Kidney tubule cell (primary cell): ENCODE results near the gene ST8SIA6.
"Not testable (repeated sequence)": the region's sequence is repeated elsewhere in the genome, so short reads cannot be mapped to it uniquely, and the experiment has no call there.

Experiments
- DNase-seq: peaks from one replicate; pipeline ENCODE4 v3.0.0-alpha.2; 2018; ENCODE audit warnings: low spot score

Gene ST8SIA6, protein sequence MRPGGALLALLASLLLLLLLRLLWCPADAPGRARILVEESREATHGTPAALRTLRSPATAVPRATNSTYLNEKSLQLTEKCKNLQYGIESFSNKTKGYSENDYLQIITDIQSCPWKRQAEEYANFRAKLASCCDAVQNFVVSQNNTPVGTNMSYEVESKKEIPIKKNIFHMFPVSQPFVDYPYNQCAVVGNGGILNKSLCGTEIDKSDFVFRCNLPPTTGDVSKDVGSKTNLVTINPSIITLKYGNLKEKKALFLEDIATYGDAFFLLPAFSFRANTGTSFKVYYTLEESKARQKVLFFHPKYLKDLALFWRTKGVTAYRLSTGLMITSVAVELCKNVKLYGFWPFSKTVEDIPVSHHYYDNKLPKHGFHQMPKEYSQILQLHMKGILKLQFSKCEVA

DNA sequence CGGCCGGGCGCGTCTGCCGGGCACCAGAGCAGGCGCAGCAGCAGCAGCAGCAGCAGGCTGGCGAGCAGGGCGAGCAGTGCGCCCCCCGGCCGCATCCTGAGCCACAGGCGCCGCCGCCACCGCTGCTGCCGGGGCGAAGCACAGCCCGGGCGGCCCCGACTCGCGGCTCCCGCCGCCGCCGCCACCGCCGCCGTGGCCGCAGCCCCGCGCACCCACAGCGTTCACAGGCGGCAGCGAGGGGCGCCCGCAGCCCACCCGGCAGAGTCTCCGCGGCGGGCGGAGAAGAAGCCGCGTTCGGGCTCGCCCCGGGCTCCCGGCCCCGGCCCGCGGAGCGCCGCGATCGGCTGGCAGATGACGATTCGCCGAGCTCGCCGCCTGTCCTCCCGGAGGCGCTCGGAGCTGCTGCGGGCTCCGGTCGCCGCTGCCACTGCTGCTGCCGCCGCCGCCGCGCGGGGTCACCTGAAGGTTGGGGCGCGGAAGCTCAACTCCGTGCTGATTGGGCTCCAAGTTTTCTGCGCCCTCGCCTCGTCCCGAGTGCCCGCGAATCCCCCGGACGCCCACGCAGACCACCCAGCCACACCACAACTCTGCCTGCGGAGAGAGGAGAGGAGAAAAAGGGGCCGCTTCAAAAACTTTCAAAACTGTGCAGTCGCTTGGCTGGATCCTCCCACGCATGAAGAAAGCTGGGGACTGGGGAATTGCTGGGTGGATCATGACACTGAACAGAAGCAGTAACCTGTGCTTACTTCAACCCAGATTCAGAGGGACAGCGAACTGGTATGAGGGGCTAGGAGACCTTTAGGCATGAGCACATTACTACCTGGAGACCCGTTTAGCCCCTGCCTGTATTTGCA, at the start of gene ST8SIA6:
Gene ST8SIA6, minus strand, starts transcription at position 435 of the 854 bp plus-strand sequence. Its CDS starts 340 bp downstream, at position 95.
- DNase-seq = peak; percentile 46

DNA sequence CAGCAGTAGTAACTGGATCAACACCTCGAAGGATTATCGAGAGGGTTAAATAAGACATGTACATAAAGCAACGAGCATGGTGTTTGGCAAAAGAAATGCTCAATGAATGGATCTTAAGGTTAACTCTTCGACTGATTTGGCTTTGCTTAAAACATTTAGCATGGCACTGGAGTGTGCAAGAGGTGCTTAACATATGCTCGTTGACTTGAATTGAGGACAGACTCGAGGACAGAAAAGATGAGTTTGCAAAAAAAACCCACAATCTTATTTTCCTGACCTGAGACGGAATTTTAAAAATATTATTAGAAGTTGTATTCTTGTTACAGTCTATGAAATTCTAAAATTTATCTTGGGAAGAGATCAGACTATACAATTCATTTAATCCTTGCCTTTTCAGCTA, 49.4 kb upstream of the ST8SIA6 start:
- DNase-seq = no peak

DNA sequence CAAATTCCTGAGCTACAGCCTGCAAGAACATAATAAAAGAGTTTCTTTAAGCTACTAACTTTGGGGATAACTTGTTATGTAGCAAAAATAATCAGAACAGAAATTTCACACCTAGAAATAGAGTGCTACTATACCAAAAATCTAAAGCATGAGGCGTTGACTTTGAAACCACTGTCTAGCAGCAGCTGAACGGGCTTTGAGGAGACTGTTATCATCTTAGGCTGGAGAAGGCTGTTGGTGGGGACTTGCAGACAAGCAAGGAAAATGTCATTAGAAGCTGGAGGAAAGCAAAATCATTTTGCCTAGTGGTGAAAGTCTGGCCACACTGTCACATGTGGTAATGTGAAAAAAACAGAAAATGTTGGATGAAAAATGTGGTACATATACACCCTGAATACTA, 48.4 kb upstream of the ST8SIA6 start:
- no peak for DNase-seq

DNA sequence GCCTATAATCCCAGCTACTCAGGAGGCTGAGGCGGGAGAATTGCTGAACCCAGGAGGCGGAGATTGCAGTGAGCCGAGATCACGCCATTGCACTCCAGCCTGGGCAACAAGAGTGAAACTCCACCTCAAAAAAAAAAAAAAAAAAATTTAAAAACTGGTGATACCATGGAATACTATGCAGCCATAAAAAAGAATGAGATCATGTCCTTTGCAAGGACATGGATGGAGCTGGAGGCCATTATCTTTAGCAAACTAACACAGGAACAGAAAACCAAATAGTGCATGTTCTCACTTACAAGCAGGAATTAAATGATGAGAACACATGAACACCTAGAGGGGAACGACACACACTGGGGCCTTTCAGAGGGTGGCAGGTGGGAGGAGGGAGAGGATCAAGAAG, 44.6 kb upstream of the ST8SIA6 start:
- DNase-seq = not testable (repeated sequence)

DNA sequence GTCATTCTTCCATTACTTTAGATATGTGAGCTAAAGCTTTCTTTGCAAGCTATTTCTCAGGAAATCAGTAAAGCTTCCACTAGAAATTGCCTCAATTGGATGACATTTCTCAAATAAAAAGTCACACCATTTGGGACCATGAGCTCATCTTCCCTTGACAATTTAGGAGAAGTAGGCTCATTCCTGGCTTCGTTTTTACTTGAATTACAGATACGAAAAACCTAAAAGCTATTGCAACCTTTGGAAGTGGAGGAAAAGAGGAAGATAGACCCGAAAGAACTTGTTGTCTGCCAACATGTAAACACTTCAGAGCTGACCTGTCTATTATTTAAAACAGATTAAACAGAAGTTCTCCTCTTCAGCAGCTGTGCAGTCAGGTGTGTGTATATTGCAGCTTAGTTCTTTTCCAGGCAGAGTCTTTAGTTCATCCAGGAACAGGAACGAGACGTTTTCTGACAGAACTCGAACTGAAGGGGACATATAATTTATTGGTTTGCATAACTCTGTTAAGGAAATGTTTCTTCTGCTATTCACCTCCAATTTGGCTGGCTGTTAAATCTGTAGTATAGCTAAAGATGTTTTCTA, 43.1 kb upstream of the ST8SIA6 start:
- DNase-seq = no peak

DNA sequence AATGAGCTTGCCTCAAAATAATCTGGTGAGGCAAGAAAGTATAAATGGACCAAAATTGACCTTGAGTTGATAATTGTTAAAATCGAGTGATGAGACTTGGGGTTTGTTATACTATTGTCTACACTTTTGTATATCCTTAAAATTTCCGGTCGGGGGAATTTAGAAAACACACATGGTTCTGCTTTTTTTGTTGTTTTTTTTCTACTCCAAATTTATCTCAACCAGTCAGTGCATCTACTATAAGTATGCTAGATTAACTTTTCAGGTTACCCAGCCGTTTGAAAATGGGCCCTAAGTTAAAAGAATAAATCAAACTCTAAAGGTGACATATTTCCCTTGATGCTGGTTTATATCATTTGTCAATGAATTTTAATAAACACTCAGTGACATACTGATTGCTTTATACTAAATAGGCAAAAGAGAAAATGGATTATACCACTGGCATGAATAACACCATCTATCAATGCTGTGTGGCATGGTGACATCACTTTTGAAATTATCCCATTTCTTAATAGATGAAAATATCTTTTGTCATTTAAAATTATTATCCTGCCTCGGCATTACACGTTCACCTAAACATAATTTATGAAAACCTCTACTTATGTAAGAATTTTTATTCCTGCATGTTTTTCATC, 40.3 kb upstream of the ST8SIA6 start:
- no peak for DNase-seq

DNA sequence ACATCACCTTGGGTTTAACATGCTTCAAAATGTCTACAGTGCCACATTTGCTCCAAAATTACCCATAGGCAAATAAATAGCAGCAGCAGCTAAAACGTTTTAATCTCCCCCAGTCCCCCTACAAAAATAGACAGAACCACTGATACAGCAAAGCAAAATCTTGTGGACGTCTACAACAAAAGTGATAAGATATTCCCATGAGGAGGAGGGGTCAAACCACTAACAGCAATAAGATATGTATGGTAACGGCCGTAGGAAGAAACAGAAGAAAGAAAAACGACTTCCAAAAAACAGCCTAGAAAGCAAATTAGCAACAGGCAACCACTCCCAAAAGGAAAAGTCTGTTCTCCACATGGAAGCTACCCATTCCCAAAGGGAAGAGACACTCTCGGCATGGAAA, 34.5 kb upstream of the ST8SIA6 start:
- DNase-seq = no peak

DNA sequence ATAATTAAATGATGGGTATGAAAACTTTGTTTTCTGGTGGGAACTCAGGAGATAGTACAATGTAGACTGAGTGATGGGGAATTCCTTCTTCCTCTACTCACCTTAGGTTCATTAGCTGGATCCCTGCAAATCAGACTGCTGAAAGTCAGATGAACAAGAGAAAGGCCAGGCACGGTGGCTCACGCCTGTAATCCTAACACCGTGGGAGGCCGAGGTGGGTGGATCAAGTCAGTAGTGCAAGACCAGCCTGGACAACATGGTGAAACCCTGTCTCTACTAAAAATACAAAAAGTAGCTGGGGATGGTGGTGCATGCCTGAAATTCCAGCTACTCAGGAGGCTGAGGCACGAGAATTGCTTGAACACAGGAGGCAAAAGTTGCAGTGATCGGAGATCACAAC, 28.7 kb upstream of the ST8SIA6 start:
- no peak for DNase-seq

DNA sequence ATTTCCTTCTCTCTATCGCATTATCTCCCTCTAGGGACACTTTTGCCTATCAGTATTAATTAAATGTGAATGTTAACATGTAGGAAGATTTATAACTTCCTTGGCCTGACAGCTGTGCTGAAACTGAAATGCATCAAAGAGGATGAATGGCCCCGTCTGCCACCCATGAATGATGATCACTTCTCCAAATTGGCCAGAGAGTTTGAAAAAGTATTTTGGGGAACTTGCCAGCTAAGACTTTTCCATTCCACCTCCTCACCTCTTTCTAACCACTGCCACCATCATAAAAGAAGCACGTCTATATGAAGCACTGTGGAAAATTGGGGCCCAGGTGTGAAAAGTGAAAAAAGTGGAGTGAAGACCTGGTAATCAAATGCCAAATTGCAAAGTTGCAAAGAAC, 25.4 kb upstream of the ST8SIA6 start:
- no peak for DNase-seq

DNA sequence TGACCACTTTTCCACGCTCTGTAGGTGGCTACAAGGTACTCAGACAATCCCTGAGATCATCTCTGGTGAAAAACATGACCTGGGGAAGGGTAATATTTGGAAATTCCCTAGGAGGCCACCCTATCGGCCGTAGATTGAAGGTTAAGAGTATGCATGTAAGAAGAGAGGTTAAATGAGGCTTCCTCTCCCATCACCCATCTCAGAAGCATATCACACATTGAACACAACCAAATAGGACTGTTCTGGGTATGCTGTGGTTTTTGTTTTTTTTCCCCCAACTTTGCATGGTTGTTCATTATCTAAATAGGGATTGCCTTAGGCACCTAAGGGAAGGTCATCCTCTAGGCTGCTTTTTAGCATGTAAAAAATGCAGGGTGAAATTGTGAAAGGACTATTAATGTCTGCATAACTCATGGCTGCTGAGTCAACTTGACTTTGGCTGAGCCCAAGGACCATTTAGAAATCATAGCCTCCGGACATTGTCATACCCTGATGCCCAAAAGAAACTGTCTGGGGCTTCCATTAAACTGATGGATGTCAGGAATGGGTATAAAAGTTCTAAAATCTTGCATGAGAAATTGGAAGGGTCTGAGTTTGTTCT, 24.7 kb upstream of the ST8SIA6 start:
- peak; percentile 19 for DNase-seq

DNA sequence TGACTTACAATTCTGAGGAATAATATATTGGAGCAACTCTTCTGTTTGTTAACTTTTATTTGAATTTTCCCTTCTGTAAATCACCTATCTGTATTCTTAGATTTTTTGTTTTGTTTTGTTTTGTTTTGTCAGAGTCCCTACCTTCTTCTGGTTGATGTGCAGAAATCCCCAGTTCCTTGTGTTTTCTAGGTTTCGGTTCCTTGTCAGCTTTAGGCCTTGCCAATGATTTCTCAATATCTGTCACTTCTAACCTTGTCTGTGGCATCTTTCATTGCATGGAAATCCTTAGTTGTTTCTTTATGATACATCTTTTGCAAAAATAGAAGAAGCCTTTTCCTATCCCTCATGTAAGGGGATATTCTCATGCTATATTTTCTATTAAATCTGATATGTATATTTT, 21.7 kb upstream of the ST8SIA6 start:
- no peak for DNase-seq

DNA sequence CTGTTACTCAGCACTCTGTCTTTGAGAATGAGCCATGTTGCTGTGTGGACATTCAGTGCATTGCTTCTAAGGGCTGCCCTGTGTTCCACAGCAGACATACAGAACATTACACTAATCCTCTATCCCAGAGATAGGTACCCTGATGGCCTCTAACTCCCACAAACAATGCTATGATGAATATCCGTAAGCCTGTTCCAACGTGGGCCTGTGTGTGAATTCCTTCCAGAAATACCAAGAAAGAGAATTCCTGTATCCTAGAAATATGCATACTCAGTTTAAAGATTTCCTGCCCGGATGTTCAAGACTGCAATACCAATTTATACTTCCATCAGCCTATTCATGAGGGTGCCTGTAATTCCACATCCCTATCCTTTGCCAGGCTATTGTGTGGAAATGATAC, 21.3 kb upstream of the ST8SIA6 start:
- no peak for DNase-seq

DNA sequence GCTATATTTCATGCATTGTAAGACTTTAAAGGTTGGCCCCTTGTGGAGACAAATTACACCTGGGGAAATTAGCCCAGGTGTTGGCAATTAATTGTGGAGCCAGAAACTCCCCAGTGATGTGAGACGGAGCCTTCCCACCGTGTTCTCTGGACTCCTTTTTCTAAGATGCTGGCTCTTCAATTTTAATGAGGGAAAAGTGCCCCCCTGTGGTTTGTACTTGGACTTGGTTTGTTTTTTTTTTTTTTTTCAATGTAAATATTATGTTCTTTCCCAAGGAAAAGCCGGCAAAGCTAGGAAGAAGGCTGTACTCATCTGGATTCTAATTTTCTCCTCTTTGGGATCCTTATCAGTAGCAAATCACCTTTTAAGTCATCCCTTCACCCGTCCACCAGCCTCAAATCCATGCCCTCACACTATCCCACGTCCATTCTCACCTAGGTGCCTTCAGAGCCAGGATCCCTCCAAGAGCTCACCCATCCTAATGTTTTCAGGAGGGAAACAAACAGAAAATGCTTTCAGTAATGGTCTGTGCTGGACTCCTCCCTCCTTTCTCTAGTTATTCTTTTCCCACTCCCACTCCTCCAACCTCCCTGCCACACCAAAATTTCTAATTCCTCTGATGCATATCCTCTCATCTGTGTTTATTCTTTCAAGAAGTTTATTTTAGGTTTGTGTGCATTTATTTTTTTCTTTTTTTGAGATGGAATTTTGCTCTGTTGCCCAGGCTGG, 20.4 kb upstream of the ST8SIA6 start:
- DNase-seq = no peak

DNA sequence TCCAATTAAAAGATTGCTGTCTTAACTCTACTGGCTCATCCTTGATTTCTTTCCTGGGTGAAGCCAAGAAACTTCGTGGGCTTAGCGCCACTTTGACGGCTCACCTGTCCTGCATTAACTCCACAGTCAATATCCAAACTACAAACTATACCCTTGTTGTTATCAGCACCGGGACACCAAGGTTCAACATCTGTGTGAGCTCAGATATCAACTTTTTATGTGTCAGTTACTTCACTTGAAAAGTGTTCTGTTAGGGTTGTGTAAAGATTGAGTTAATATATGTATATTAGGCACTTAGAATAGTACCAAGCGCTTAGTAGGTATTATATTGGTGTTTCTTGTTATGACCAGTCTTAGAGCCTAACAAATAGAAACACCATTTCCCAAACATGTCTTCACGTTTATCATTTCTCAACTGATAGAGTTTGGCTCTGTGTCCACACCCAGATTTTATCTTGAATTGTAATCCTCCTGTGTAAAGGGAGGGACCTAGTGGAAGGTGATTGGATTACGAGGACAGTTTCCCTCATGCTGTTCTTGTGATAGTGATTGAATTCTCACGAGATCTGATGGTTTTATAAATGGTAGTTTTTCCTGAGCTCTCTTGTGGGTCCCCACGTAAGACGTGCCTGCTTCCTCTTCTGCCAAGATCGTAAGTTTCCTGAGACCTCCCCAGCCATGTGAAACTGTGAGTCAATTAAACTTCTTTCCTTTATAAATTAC, 19.0 kb upstream of the ST8SIA6 start:
- no peak for DNase-seq

DNA sequence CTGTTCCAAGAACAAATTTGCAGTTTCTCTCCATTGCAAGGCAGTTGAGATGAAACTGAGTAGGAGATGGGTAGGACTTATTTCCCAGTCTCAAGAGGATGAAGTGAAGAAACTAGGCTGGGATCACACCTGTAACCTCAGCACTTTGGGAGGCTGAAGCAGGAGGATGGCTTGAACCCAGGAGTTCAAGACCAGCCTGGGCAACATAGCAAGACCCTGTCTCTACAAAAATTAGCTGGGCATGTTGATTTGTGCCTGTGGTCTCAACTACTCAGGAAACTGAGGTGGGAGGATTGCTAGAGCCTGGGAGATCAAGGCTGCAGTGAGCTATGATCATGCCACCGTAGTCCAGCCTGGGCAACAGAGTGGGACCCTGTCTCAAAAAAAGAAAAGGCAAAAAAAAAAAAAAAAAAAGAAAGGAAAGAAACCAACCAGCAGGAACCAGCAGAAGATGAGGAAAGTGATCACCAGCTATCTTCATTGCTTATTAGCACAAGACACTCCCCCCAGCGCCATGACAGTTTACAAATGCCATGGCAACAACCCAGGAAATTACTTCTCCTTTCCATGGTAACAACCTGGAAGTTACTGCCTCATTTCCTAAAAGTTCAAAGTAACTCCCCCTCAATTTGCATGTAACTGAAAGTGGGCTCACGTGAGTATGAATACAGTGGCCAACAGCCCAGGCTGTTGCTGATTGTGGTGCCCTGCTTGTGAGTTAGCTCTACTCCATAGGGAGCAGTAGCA, 18.3 kb upstream of the ST8SIA6 start:
- no peak for DNase-seq

DNA sequence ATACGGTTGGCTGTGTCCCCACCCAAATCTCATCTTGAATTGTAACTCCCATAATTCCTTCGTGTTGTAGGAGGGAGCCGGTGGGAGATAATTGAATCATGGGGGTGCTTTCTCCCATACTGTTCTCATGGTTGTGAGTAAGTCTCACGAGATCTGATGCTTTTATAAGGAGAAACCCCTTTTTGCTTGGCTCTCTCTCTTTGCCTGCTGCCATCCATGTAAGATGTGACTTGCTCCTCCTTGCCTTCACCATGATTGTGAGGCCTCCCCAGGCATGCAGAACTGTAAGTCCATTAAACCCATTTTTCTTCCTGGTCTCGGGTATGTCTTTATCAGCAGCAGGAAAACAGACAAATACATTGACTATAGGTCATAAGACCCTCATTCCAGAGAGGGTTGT, 15.9 kb upstream of the ST8SIA6 start:
- no peak for DNase-seq

DNA sequence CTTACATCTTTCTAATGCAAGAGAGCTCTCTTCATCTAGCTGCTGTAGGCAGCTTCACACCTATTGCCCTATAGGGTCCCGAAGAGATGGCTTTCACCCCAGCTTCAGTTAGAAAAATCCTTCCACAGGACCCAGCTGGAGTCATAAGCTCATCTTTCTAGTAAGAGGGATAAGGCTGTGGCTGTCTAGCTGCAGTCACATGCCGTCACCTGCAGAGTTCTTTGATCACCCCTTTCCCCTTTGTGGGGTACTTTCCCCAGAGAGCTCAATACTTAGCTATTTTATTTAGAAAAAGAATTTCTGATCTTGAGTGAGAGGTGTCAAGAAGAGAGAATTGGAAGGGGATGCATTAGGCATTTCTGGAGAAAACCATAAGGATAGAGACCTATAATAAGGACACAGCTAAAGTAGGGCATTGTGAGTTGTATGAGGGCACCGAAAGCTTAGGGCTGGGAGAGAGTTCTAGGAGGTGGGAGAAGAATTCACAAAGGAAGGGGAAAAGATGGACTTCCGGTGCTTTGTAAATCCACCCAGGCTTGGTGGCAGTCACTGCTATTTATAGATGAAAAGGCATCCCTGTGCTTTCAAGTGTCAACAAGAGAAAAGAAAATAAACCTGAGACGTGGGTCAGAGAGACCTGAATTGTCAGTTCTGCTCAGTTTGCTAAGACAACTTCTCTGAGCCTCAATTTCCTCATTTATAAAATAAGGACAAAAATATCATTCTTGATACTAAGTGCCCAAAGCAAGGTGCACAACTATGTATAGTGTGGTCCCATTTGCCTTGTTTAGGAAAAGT, 11.1 kb upstream of the ST8SIA6 start:
- no peak for DNase-seq

DNA sequence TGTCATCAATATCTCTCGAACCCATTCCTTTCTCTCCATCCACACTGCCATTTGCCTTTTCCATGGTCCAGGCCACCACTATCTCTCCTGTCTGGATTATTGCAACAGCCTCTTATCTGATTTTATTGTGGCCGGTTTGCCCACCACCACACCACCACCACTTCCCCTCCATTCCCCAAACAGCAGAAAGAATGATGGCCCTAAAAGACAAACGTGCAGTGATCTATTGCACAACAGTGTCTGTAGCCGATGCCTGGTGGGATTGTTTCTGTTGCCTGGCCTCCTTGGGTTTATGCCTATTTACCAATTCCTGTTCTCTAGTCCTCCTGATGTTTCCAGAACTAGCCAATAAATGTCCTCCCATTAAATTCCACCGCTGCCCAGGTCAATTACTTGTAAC, 10.2 kb upstream of the ST8SIA6 start:
- no peak for DNase-seq

DNA sequence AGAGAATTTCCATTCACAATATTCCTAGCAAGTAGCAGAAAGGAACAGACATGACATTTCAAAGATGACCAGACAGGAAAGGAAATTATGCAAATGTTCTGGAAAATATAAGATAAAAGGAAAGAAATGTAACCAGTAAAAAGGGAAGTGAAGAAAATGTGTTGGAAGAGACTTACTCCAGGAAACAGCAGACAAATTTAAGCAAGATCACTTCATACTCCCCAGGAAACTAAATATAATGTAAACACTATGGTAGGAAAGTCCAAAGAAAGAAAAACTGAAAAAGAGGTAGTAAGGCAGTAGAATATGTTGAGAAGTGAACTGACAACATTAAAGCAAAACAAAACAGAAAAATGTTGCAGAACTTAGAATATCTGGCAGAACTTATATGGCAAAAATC, 6.4 kb upstream of the ST8SIA6 start:
- no peak for DNase-seq
